HFF-Myc (cell line): ENCODE data around the gene SLC29A3.

ENCODE experiments used
- DNase-seq: peaks from one replicate; pipeline ENCODE4 v3.0.0-alpha.2; 2011; ENCODE audit warnings: low read depth; ENCODE audit errors: extremely low read depth
- H3K4me3 ChIP-seq: replicated peaks from 2 replicates; pipeline ENCODE4 v1.5.1; 2011; ENCODE audit warnings: low read depth, mild to moderate bottlenecking, control low read depth, low read length
- CTCF ChIP-seq: IDR thresholded peaks from 2 replicates; pipeline ENCODE4 v1.5.1; 2012; ENCODE audit warnings: mild to moderate bottlenecking, low read depth, low read length, control low read depth; ENCODE audit errors: missing control alignments

The SLC29A3 gene

GRCh38 chr10:71280216-71280615 is 38.8 kb upstream of the SLC29A3 start:
- no peak for TF ChIP-seq CTCF
- no peak for DNase-seq
- no peak overlapping the region for H3K4me3 ChIP-seq

- DNase-seq = no peak
- no peak overlapping the region for H3K4me3 ChIP-seq
- no peak for TF ChIP-seq CTCF
These were observed 38.2 kb upstream of the SLC29A3 start for GRCh38 chr10:71280825-71281224.

GRCh38 chr10:71281646-71282322 is 37.3 kb upstream of the SLC29A3 start:
- TF ChIP-seq CTCF = no peak
- no peak for DNase-seq
- H3K4me3 ChIP-seq = no peak overlapping the region

- H3K4me3 ChIP-seq = no peak overlapping the region
- DNase-seq = no peak
- TF ChIP-seq CTCF = no peak
These were observed 36.8 kb upstream of the SLC29A3 start for GRCh38 chr10:71282323-71282680.

GRCh38 chr10:71283410-71283809 is 35.6 kb upstream of the SLC29A3 start:
- no peak overlapping the region for H3K4me3 ChIP-seq
- no peak for TF ChIP-seq CTCF
- DNase-seq = no peak

GRCh38 chr10:71283876-71284275 is 35.2 kb upstream of the SLC29A3 start:
- no peak for TF ChIP-seq CTCF
- no peak overlapping the region for H3K4me3 ChIP-seq
- DNase-seq = no peak
